ENCODE results near the gene GNAQ. TPM values are rescaled to one million over a fixed set of nuclear protein-coding genes. Genes with fewer than 3 reads are reported as not detected.

Gene GNAQ
- total RNA-seq, 1 experiment from 2014 or later = 55.5 TPM

DNA sequence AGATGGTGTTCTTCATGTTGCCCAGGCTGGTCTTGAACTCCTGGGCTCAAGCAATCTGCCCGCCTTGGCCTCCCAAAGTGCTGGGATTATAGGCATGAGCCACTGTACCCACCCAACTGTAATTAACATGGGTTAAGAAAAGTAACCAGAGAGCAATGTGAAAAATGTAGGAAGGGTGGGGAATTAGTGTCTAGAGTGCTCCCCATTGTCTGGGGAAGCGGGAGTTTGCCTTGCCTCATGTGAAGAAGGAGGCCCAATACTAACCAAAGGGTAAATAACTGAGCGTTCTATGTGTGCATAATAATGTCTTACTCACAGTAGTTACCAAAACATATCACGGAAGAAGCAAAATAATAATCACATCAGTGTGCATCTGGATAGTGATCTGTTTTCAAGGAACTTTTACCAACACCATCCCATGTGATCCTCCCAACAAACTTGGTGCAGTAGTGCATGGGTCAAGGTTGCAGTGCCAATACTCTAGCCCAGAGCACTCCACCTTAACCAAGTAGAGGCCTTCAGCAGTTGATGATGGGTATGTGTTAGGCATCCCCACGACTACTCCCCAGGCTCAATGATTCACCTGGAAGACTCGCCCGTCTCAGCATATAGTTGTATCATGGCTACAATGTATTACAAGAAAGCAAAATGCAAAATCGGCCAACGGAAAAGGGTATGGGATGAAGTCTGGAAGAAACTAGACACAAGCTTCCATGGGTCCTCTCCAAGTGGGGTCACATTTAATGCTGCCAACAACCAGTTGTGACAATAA lies 26.2 kb downstream of the GNAQ start:
- ChIA-PET POLR2A (no interaction called here), CTCF (no interaction called here)
- TF ChIP-seq, protein P1, sequence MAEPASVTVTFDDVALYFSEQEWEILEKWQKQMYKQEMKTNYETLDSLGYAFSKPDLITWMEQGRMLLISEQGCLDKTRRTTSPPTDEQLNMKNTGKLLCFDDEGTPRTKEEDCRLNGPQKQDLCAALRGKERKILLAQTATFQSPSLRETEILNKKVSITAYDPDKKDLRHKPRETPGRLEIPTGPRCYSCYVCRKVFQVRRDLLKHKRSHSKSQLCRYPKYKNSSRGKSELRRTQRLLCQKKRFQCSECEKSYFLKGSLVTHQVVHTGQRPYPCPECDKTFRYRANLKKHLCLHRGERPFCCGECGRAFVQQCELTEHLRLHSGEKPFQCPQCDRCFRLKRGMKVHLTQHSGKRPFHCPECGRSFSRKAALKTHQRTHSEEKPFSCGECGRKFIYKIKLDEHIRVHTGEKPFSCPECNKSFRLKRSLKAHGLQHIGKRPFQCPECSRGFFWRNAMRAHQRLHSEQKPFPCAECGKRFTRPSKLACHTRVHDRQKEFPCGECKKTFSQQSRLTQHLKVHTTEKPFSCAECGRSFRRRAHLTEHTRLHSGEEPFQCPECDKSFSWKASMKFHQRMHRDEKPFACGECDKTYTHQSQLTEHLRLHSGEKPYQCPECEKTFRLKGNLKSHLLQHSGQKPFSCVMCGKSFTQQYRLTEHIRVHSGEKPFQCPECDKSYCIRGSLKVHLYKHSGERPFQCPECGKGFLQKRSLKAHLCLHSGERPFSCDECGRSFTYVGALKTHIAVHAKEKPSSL (CRISPR knock-in tag; conservative IDR thresholded peaks at IDR 0.05) = no peak
- TF ChIP-seq MAX (CRISPR knock-in tag; IDR thresholded peaks at IDR 0.05) (no peak), ATF6 (CRISPR knock-in tag; IDR thresholded peaks at IDR 0.05) (no peak)
- H3K9me3 Mint-ChIP-seq = no peaks in the 10 kb centered on the region
- no peaks in the 10 kb centered on the region for H3K36me3 Mint-ChIP-seq
- DNase-seq (ENCODE audit: low spot score) (no peak), ATAC-seq (no peak)
- H3K27ac Mint-ChIP-seq = no peak overlapping the region
- no peak overlapping the region for H3K4me3 Mint-ChIP-seq
- no peaks in the 10 kb centered on the region for H3K27me3 Mint-ChIP-seq (ENCODE audit: low read depth)
- peaks cover 29% of the 10 kb centered on the region for H3K4me1 Mint-ChIP-seq

DNA sequence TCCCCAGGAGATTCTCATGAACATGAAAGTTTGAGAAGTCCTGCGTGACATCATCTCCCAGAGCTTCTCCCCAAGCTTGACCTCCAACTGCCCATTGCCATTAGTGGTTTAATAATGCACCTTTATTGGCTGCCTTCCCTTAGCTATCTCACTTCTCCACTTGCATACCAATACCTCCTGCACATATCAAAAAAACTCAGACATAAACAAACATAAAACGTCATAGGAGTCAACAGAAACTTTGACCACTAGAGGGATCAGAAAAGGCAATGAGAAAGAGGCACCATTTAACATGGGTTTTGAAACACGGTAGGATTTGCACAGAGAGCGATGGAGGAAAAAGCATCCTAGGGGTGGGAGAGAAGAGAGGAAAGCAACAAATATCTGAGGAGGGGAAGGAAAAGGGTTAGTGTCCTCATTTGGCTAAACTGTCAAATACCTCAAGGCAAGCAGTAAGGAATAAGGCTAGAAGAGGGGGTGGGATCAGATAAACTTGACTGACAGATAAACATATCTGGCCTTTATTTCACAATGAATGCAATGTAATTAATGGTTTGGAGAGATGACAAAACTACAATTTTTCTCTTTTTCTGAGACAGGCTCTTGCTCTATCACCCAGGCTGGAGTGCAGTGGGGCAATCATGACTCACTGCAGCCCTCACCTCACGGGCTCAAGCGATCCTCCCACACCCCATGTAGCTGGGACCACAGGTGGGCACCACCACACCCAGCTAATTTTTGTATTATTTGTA lies 27.0 kb downstream of the GNAQ start:
- ATAC-seq = no peak
- H3K4me3 Mint-ChIP-seq = no peak overlapping the region
- peak overlapping the region; percentile 26; the same call in 1 of the 2 replicates for H3K27ac Mint-ChIP-seq
- ChIA-PET CTCF (interaction anchor here (1.1 to 1.7 kb wide), 3 partner anchors 24 to 27 kb away, joined by 3 to 6 read pairs (median 3); no protein-coding TSS in a partner anchor), POLR2A (no interaction called here)
- no peaks in the 10 kb centered on the region for H3K36me3 Mint-ChIP-seq
- no peaks in the 10 kb centered on the region for H3K9me3 Mint-ChIP-seq
- peaks cover 22% of the 10 kb centered on the region for H3K4me1 Mint-ChIP-seq
- TF ChIP-seq E2F5 (CRISPR knock-in tag; IDR thresholded peaks at IDR 0.05) (no peak), ZNF671 (CRISPR knock-in tag; IDR thresholded peaks at IDR 0.05) (no peak), NFE2L1 (CRISPR knock-in tag; IDR thresholded peaks at IDR 0.05) (no peak), SP1 (CRISPR knock-in tag; conservative IDR thresholded peaks at IDR 0.05) (no peak), HMGA2 (CRISPR knock-in tag; IDR thresholded peaks at IDR 0.05) (no peak), OVOL2 (CRISPR knock-in tag; IDR thresholded peaks at IDR 0.05; ENCODE audit: borderline replicate concordance) (no peak), NFATC4 (CRISPR knock-in tag; IDR thresholded peaks at IDR 0.05) (no peak), ATF6 (CRISPR knock-in tag; IDR thresholded peaks at IDR 0.05) (no peak), ETV6 (CRISPR knock-in tag; IDR thresholded peaks at IDR 0.05) (no peak), ZNF138 (CRISPR knock-in tag; conservative IDR thresholded peaks at IDR 0.05) (no peak), RORB (CRISPR knock-in tag; IDR thresholded peaks at IDR 0.05) (no peak), CBFB (CRISPR knock-in tag; IDR thresholded peaks at IDR 0.05; ENCODE audit: low read depth) (no peak)
- TF ChIP-seq, protein P2, sequence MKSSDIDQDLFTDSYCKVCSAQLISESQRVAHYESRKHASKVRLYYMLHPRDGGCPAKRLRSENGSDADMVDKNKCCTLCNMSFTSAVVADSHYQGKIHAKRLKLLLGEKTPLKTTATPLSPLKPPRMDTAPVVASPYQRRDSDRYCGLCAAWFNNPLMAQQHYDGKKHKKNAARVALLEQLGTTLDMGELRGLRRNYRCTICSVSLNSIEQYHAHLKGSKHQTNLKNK (CRISPR knock-in tag; IDR thresholded peaks at IDR 0.05) = no peak
- TF ChIP-seq, protein P3, sequence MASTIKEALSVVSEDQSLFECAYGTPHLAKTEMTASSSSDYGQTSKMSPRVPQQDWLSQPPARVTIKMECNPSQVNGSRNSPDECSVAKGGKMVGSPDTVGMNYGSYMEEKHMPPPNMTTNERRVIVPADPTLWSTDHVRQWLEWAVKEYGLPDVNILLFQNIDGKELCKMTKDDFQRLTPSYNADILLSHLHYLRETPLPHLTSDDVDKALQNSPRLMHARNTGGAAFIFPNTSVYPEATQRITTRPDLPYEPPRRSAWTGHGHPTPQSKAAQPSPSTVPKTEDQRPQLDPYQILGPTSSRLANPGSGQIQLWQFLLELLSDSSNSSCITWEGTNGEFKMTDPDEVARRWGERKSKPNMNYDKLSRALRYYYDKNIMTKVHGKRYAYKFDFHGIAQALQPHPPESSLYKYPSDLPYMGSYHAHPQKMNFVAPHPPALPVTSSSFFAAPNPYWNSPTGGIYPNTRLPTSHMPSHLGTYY (CRISPR knock-in tag; IDR thresholded peaks at IDR 0.05) = no peak
- TF ChIP-seq, protein P4, sequence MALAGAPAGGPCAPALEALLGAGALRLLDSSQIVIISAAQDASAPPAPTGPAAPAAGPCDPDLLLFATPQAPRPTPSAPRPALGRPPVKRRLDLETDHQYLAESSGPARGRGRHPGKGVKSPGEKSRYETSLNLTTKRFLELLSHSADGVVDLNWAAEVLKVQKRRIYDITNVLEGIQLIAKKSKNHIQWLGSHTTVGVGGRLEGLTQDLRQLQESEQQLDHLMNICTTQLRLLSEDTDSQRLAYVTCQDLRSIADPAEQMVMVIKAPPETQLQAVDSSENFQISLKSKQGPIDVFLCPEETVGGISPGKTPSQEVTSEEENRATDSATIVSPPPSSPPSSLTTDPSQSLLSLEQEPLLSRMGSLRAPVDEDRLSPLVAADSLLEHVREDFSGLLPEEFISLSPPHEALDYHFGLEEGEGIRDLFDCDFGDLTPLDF (CRISPR knock-in tag; IDR thresholded peaks at IDR 0.05) = no peak
- TF ChIP-seq, protein P5, sequence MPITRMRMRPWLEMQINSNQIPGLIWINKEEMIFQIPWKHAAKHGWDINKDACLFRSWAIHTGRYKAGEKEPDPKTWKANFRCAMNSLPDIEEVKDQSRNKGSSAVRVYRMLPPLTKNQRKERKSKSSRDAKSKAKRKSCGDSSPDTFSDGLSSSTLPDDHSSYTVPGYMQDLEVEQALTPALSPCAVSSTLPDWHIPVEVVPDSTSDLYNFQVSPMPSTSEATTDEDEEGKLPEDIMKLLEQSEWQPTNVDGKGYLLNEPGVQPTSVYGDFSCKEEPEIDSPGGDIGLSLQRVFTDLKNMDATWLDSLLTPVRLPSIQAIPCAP (CRISPR knock-in tag; IDR thresholded peaks at IDR 0.05) = no peak
- no peaks in the 10 kb centered on the region for H3K27me3 Mint-ChIP-seq (ENCODE audit: low read depth)
- no peak for DNase-seq (ENCODE audit: low spot score)

All from WTC11 (cell line).